Breast epithelium (tissue), 3 donors: ENCODE data around the gene AKAP7.

Experiments
- POLR2A ChIP-seq: fragments of 450-650 bp; IDR thresholded peaks from one replicate; pipeline ENCODE4 v1.6.1; 2016; ENCODE audit warnings: antibody characterized with exemption, mild to moderate bottlenecking, moderate library complexity
- TF ChIP-seq, protein P1 (sequence below), 3 donors: fragments of 450-650 bp; IDR thresholded peaks; one replicate each; pipeline ENCODE4 v1.5.1; 2016 to 2017; ENCODE audit warnings: antibody characterized with exemption in 3 of 3, mild to moderate bottlenecking in 3 of 3, moderate library complexity in 3 of 3

DNA sequence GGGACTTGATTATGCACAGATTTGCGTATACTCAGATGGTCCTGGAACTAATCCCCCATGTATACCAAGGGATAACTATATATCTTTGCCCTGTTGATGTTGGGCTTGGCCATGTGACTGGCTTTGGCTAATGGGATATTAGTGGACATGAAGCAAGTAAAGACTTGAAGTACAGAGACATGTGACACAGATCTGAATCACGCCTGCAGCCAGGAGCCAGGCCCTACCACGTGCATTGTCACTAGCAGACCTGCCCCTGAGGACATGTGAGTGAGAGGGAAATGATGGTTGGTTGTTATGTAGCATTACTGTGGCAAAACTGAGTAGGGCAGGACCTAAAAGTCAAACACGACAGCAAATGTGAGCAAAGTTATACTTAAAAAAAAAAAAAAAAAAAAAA, 155.7 kb downstream of the AKAP7 start:
- TF ChIP-seq, protein P1, sequence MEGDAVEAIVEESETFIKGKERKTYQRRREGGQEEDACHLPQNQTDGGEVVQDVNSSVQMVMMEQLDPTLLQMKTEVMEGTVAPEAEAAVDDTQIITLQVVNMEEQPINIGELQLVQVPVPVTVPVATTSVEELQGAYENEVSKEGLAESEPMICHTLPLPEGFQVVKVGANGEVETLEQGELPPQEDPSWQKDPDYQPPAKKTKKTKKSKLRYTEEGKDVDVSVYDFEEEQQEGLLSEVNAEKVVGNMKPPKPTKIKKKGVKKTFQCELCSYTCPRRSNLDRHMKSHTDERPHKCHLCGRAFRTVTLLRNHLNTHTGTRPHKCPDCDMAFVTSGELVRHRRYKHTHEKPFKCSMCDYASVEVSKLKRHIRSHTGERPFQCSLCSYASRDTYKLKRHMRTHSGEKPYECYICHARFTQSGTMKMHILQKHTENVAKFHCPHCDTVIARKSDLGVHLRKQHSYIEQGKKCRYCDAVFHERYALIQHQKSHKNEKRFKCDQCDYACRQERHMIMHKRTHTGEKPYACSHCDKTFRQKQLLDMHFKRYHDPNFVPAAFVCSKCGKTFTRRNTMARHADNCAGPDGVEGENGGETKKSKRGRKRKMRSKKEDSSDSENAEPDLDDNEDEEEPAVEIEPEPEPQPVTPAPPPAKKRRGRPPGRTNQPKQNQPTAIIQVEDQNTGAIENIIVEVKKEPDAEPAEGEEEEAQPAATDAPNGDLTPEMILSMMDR (IDR thresholded peaks at IDR 0.05), result no peak
- no peak for TF ChIP-seq POLR2A
